GM21515 (cell line): ENCODE results near the gene PARD3.
"Not testable (repeated sequence)": the region's sequence is repeated elsewhere in the genome, so short reads cannot be mapped to it uniquely, and the experiment has no call there.

Experiments used
- ATAC-seq: cut with Tn5 transposase; IDR thresholded peaks from one replicate; pipeline ENCODE4 v1.9.1; 2021; ENCODE audit not compliant: unreplicated experiment

Gene PARD3

DNA sequence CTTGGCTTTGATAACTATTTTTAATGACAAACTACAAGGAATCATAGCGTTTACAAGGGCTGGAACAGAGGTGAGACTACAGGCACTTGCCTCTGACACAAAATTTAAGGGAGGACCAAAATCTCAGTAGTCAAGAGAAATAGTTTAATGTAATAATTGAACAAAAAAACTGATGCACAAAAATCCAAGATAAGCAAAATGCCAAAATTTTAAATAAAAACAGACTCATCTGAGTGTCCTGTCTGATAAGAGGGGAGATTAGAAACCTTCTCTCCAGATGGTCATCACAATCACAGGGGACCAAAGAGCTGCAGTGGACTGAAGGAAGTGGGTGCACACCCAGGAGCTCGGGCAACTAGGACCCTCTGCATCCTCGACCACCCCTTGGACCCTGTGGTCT, 70.5 kb downstream of the PARD3 start:
- no peak for ATAC-seq

DNA sequence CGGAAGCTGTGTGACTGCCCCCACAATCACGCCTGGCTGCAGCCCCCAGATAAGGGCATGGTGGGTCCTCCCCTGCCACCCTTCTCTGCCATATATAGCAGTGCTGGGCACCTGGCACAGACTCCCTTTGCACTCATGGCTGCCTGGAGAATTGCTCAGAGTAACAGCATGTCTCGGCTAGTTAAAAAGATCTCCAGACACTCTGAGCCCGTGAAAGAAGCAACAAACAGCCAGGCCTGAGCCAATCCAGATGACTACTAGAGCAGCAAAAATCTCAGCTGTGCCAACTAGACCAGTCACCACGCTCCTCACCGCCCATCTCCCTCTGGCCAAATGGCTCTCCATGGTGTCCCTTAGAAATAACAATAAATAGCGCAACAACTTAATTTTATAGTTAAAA, 71.3 kb downstream of the PARD3 start:
- no peak for ATAC-seq

DNA sequence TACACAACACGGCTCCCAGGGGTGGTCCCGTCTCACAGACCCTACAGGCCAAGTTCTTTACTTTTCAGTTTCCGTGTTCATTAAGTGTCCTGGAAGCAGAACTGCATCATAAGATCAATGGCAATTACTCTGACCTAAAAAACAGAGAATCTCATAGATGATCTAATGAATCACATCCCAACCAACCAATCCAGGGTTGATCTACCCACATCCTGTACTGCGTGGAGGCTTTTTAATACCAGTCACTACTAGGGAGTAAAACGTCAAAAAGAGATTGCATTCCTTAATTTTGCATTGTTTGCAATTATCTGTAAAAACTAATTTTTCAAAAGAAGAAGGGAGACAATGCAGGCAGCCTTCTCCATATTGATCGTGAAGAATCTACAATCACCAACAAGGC, 72.6 kb downstream of the PARD3 start:
- no peak for ATAC-seq

DNA sequence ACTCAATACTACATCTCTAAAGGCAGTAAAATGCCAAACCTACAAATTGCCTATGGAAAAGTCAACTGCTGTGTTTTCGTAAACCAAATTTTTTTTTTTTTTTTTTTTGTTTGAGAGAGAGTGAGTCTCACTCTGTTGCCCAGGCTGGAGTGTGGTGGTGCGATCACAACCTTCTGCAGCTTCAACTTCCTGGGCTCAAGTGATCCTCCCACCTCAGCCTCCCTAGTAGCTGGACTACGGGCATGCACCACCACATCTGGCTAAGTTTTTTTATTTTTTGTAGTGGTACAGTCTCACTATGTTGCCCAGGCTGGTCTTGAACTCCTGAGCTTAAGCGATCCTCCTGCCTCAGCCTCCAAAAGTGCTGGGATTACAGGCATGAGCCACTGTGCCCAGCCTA, 74.0 kb downstream of the PARD3 start:
- ATAC-seq = not testable (repeated sequence)

DNA sequence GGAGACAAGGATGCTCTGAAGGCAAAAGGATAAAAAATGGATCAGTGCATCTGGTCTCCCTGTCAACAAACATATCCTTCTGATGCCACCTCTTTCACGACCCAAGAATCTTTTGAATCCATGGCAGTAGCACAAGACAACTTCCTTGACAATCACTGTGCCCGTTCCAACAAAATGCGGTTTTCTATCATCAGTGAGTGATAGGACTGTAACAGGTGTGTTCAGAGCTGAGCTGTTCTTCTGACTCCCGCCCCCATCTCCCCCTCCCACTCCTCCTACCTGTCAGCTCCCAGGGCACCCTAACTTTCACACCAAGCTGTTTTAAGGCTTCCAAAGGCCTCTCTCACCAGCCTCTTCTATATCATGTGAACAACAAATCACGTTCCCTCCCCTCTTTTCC, 74.8 kb downstream of the PARD3 start:
- no peak for ATAC-seq

DNA sequence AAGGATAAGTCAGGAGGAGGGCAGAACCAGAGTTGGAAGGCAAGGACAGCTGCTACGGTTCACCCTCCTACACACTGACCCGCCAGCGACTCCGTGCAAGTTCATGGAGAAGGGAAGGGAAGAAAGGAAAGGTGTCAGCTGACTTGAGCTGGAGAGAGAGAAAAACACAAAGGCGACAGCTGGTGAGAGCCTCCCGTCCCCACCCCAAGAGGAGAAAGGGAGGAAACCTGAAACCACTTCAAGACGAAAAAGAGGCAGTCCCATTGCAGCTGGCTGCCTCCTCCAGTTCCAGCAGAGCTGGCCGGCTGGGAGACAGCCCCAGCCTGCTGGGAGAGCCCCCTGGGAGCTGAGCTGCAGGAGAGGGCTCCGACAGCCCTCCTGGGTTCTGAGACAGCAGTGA, 75.2 kb downstream of the PARD3 start:
- no peak for ATAC-seq

DNA sequence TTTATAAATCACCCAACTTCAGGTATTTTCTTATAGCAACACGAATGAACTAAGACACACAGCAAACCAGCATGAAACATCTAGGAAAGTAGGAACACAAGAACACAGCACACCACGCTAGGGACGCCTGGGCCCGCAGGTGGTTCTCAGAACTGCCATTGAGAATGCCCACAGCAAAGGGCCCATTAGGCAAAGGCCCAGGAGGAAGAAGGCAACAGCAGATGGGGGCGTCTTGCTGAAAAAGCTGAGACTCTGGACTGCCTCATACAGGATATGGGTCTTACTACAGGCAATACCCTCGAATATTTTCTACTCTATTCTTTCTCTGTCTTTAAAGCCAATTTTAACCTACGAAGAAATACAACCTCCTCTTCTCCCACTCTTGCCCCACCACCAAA, 77.3 kb downstream of the PARD3 start:
- ATAC-seq = no peak

DNA sequence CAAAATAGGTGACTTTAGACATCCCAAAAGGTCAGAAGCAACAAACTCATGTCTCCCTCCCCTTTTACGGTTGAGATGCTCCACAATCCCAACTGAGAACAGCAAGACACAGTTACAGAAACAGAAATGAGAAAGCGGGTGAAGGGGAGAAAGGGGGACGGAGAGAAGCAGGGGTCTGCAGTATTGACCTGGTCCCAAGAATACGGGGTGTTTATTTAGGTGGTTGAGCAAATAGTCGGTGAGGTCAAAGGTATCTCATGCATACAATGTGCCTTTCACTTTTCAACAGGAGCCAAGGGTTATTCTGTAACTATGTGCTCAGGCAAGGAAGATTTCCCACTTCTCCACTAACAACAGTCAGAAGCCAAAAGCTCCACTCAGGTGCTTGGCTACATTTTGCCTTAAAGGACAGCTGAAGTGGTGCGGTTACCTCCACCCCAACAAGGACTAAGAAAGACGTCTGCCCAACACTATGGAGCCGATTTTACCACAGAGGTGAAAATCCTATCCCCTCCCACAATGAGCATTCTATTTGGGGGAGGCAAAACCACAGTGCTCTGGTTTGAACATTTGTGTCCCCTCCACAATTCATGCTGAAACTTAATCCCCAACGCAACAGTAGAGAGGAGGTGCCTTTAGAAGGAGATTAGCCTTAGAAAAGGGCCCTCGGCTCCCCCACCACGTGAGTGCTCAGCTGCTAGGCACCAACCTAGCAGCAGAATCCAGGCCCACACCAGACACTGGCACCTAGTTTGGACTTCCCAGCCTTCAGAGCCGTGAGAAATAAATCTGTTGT, 77.9 kb downstream of the PARD3 start:
- no peak for ATAC-seq

DNA sequence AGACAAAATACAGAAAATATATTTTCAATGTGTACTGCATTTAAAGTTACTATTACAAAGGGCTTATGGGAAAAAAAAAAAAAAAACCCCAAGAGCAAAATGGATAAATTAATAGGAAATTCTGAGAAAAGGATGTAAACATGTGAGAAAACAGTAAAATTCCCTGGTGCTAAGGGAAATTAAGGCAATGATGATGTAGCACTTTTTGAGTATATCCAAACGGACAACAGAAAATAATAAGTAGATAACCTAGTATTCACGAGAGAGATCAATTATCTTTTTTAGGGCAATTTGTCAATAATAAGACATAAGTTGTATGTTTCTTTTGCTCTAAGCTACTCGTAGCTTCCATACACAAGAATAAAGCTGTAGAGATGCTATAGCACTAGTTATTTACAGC, 80.2 kb downstream of the PARD3 start:
- no peak for ATAC-seq

DNA sequence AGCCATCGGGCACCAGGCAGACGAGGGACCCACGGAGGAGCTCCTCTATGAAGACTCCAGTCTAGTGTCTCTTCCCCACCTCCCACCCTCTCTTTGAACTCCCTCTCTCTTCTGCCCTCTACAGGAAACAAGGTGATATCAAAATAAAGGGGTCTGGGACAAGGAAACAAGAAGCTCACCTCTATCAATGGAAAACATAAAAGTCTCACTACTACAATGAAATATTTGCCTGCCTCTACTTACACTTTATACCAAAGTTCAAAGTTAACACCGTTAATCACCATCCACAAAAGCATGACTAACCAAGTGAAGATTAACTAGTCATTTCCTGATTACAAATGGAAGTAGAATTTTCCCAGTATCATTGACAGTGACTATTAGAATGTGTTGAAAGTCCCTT, 82.2 kb downstream of the PARD3 start:
- no peak for ATAC-seq

DNA sequence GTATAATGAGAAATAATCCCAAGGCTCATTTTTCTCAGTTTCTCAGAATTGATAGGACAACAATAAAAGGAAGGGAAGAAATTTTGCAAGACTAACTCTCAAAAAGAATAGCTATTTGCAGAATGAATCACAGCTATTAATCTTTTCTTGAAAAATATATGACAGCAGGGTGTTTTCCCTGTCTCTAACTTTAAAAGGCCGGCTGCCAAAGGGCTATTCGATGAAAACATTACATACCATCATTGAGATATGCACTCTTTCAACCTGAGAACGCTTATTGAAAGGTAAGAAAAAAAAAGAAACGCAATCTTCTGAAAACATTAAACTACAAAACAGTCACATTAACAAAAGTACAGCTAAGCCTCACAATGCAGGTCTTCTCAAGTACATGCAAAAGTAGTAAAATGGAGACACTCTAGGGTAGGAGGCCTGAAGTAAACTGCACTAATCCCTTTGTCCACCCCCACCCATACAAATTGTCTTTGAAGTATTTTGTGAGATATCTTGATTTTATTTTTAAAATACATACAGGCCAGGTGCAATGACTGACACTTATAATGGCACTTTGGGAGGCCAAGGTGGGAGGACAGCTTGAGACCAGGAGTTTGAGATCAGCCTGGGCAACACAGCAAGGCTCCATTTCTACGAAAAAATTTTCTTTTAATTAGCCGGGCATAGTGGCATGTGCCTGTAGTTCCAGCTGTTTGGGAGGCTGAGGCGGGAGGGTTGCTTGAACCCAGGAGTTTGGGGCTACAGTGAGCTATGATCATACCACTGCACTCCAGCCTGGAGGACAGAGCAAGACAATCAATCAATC, 83.0 kb downstream of the PARD3 start:
- no peak for ATAC-seq

DNA sequence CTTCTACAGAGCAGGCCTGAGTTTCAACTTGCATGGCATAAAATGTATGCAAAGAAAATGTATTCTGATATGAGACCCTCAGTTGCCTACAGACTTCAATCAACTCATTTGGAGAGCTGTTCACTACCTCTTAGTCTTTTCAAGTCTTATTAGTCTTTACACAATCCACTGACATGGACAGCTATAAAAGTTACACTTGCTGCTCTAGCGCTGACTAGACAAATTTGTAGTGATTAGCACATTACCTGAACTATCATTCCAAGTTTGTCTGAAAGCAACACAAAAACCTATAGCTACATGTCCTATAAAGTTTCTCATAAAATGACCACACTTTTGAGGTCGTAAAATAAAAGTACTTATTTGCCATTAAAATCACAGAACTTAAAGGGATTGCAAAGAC, 83.9 kb downstream of the PARD3 start:
- no peak for ATAC-seq

DNA sequence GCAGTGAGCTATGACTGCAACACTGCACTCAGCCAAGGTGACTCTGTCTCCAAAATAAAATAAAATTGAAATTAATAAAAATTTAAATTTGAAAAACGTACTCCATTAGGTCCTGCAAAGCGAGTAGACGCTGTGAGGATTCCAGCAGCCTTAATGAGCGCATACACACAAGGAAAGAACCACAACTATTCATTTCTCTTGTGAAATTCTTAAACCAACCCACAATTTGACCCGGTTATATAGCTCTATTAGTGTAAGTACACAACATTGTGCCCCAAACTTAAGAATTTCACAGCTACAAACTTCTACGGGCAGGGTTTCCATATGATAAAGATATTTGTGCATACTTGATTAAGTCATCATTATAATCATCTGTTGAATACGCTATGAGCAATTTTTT, 84.4 kb downstream of the PARD3 start:
- ATAC-seq = no peak

DNA sequence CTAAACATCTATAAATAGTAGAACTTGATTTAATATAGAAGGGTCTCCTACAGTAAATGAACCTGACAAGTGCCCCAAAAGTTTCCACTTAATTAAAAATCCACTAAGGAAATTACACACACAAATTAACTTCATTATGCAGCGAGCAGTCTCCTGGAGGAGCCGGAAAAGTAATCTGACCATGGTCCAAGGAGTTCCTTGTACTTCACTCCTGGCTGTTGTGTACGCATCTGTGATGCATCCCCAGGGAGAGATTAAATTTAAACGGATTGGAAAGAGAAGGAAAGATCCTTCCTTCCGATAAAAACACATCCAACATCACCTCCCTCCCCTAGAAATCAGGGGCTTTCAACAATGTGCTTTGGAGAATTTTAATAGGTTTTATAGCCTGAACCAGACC, 85.5 kb downstream of the PARD3 start:
- ATAC-seq = no peak

DNA sequence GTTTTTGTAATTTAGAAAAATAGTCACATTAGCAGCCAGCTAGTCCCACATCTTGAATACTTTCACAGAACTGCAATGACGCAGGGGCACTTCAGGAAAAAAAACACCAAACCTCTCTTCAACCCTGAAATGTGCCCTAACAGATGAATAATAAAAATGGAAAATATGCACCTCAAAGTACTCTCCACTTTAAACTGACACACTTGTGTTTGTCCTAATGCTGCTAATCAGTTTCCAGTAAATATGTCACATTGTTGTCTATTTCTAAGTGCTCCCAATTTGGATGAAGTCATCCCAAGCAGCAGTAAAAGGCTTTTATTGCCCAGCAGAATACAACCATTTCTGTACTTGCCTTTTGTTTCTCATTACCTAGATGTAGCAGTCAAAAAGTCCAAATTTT, 86.7 kb downstream of the PARD3 start:
- no peak for ATAC-seq

DNA sequence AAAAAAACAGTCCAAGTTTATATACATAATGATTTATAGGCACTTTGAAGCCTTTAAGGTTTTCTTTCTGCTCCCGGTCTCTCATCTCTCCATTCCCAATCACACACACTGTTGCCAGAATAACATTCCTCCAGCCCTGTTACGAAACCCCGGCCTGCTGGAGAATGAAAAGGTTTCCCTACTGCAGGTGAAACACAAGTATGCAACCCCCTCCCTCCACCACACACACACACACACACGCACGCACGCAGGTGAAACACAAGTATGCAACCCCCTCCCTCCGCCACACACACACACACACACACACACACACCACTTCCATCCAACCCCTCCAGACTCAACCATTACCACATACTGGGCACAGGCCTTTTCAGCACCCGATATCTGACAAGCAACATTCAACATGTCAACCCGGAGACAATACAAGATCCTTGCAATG, 87.5 kb downstream of the PARD3 start:
- no peak for ATAC-seq

DNA sequence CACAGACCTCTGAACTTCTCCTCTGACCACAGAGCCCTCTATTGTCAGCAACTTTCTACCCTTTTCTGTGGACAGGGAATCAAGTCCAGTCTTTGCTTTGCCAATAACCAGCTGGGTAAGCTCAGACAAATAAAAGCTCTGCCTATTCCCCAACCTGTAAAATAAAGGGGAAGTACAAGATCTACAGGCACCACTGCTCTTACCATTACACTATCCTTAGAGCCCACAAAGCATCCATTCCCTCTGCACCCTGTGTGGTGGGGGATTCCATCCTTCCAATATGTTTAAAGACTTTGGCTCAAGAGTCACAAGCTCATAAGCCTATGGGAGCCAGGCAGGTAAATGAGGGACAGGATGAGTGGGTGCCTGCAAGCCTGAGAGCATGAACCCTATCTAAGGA, 88.2 kb downstream of the PARD3 start:
- ATAC-seq = no peak

DNA sequence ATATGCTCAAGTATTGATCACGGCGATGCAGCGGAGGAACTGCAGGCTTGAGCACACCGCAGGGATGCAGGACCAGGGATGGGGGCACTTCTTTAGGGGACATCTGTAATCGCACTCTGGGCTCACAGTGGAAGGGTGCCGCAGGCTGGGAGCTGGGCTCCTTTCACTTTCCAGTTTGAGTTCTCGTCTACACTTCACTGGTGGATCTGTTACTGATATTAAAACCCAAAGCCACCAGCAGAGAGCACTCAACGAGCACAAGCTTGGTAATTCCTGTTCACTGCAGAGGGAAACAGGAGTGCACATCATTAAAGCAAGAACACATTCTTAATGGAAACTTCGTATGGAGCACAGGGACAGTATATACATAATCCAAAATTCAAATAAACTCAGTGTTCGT, 91.3 kb downstream of the PARD3 start:
- ATAC-seq = no peak

DNA sequence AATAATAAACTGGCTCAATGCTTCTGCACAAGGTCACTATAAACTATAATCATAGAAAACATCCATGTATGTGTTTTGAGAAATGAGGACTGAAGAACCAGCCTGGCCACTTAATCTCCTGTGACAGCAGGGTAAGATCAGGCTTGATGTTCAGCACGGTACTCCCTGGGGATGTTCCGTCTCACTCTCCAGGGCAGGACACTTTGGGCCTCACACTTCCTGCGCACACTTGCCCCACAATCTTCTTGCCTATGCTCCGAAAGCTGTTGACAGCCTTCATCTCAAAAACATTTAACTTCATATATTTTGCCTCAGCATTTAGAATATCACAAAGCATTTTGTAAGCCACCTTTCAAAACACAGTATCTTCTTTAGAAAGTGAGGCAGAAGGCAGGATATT, 92.7 kb downstream of the PARD3 start:
- ATAC-seq = no peak

DNA sequence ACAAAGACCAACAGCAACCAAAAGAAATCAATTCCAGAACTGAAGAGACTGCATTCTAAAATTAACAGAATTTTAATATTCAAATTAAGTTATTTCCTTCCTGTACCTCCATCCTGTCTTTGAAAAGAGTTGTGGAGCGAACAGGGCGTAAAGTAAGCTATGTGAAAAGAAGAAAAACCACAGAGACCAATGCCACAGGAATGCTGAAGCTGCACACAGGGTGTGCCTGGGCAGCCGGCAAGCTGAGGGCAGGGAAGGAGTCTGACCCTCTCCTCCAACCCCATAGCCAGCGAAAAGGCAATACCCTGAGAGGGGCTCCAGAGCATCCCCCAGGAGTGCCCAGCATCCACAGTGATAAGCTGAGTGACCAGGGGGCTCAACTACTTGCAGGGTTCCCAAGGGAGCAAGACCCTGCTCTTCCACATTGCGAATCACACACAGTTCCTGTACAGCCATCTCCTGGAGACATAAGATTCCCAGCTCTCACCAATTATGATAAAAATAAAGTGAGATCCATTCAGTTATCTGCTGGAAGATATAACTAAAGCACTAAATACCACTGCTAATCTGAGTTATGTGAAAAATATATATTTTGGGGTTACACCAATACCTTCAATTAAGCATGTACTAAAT, 93.8 kb downstream of the PARD3 start:
- no peak for ATAC-seq

DNA sequence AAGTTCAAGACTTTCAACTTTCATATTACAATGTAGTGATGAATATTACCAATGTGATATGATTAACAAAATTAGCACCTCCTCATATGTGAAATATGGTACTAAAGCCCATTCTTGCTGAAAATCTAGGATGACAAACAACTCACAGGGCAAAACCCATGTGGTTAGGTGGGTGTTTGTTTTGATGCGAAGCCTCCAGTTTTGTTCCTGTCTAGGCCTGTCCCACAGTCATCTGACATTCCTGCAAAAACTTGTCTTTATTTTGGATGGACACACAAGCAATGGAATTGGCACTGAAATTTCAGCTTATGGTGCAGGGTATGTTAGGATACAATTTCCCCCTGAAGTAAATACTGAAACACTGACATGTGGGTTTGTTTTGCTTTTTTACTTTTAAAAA, 95.3 kb downstream of the PARD3 start:
- no peak for ATAC-seq

DNA sequence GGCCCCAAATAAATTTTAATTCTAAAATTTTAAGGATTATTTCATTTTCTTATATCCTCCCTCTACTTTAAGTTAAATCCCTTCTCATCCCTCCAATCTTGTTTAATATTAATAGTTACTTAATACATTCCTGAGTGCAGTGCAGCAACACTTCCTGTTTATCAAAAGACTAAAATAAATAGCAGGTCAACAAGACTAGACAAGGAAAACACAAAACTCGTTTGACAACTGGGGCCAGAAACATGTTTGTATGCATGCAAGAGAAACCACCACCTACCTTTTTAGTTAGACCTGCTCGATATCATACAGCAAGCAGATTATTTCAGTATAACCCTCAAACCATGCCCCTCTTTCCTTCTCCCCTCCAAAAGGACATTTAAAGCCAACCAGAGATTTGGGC, 95.8 kb downstream of the PARD3 start:
- no peak for ATAC-seq
